ENCODE data around the gene DNM2. TPM values are rescaled to one million over a fixed set of nuclear protein-coding genes. Genes with fewer than 3 reads are reported as not detected.
A peak's percentile ranks its signal among the peaks of the same experiment; 100 is the strongest.

The DNM2 gene
- total and polyA plus RNA-seq, 2 of the 13 experiments (the other 11 are each of a cell fraction or from before 2014, with no cell fraction given): 41.7 to 59.8 TPM

DNA sequence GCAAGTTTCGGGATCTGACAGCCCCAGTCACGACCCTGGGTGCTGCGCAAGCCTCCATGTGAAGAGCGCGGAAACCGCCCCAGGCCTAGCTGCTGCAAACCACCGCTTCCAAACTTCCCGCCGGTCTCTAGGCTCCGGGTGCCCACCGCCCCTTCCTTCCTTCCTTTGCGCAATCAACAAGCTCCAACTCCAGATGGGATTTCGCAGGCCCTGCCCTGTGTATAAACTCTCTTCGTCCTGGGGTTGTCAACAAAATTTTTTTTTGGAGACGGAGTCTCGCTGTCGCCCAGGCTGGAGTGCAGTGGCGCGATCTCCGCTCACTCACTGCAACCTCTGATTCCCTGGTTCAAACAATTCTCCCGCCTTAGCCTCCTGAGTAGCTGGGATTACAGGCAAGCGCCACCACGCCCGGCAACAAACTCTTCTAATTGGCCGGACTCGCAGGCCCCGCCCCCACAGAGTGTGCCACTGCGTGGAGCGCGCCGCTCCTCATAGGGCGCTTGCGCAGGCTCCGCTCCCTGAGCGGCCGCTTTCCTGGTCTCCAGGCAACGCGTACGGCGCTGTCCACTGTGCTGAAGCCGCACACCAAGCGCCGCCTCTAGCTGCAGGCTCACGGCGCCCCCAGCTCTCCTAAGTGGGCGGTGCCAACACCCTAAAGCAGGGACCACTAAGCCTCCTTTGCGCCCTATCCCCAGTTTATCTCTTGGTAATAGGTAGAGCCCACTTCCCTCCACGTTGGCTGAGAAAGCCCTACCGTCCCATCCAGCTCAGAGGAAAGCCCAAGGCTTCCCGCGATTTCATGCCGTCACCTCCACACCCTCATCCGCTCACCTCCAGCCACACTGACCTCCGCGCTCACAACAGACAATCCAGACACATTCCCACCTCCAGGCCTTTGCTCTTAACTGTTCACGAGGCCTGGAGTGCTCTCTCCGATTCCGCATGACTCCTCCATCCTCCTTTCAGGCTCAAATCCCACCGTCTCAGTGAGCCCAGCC, 22.2 kb upstream of the DNM2 start (continued):
- TF ChIP-seq, protein P1, sequence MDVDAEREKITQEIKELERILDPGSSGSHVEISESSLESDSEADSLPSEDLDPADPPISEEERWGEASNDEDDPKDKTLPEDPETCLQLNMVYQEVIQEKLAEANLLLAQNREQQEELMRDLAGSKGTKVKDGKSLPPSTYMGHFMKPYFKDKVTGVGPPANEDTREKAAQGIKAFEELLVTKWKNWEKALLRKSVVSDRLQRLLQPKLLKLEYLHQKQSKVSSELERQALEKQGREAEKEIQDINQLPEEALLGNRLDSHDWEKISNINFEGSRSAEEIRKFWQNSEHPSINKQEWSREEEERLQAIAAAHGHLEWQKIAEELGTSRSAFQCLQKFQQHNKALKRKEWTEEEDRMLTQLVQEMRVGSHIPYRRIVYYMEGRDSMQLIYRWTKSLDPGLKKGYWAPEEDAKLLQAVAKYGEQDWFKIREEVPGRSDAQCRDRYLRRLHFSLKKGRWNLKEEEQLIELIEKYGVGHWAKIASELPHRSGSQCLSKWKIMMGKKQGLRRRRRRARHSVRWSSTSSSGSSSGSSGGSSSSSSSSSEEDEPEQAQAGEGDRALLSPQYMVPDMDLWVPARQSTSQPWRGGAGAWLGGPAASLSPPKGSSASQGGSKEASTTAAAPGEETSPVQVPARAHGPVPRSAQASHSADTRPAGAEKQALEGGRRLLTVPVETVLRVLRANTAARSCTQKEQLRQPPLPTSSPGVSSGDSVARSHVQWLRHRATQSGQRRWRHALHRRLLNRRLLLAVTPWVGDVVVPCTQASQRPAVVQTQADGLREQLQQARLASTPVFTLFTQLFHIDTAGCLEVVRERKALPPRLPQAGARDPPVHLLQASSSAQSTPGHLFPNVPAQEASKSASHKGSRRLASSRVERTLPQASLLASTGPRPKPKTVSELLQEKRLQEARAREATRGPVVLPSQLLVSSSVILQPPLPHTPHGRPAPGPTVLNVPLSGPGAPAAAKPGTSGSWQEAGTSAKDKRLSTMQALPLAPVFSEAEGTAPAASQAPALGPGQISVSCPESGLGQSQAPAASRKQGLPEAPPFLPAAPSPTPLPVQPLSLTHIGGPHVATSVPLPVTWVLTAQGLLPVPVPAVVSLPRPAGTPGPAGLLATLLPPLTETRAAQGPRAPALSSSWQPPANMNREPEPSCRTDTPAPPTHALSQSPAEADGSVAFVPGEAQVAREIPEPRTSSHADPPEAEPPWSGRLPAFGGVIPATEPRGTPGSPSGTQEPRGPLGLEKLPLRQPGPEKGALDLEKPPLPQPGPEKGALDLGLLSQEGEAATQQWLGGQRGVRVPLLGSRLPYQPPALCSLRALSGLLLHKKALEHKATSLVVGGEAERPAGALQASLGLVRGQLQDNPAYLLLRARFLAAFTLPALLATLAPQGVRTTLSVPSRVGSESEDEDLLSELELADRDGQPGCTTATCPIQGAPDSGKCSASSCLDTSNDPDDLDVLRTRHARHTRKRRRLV (CRISPR knock-in tag; IDR thresholded peaks at IDR 0.05): 0 out of 2 replicates have a peak, but pooled peaks have one; percentile 38
- TF ChIP-seq SETDB1 (CRISPR knock-in tag; IDR thresholded peaks at IDR 0.05; ENCODE audit: borderline replicate concordance) (no peak), TAF1 (CRISPR knock-in tag; IDR thresholded peaks at IDR 0.05) (no peak), HIVEP1 (CRISPR knock-in tag; IDR thresholded peaks at IDR 0.05) (peak; percentile 84; the same call in 1 of the 2 replicates), ZFP1 (CRISPR knock-in tag; IDR thresholded peaks at IDR 0.05) (peak; percentile 82; the same call in 1 of the 2 replicates), ZMYM2 (CRISPR knock-in tag; IDR thresholded peaks at IDR 0.05) (no peak), ARNT (IDR thresholded peaks at IDR 0.05) (no peak), CAMTA2 (CRISPR knock-in tag; IDR thresholded peaks at IDR 0.05; ENCODE audit: borderline replicate concordance) (peak; percentile 95; the same call in 1 of the 2 replicates), ZEB1 (IDR thresholded peaks at IDR 0.05; ENCODE audit: insufficient replicate concordance, low read depth) (no peak), NFYB (CRISPR knock-in tag; IDR thresholded peaks at IDR 0.05) (peak; percentile 72), ZSCAN25 (CRISPR knock-in tag; IDR thresholded peaks at IDR 0.05) (0 out of 2 replicates have a peak, but pooled peaks have one; percentile 23), ZNF572 (CRISPR knock-in tag; IDR thresholded peaks at IDR 0.05) (peak; percentile 57; the same call in 1 of the 2 replicates), ZNF570 (CRISPR knock-in tag; IDR thresholded peaks at IDR 0.05; ENCODE audit: borderline replicate concordance) (0 out of 2 replicates have a peak, but pooled peaks have one; percentile 33), TCF7 (IDR thresholded peaks at IDR 0.05; ENCODE audit: low read depth) (no peak), PAF1 (CRISPR knock-in tag; IDR thresholded peaks at IDR 0.05) (peak; percentile 69; the same call in 1 of the 2 replicates), ZNF138 (CRISPR knock-in tag; IDR thresholded peaks at IDR 0.05; ENCODE audit: low read depth) (peak; percentile 95)
- TF ChIP-seq, protein P2, sequence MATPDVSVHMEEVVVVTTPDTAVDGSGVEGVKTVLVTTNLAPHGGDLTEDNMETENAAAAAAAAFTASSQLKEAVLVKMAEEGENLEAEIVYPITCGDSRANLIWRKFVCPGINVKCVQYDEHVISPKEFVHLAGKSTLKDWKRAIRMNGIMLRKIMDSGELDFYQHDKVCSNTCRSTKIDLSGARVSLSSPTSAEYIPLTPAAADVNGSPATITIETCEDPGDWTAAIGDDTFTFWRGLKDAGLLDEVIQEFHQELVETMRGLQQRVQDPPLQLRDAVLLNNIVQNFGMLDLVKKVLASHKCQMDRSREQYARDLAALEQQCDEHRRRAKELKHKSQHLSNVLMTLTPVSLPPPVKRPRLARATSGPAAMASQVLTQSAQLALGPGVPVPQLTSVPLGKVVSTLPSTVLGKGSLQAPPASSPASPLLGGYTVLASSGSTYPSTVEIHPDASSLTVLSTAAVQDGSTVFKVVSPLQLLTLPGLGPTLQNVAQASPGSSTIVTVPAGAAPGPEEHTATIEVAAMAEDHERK (CRISPR knock-in tag; IDR thresholded peaks at IDR 0.05; ENCODE audit: low read depth): no peak
- TF ChIP-seq, protein P3, sequence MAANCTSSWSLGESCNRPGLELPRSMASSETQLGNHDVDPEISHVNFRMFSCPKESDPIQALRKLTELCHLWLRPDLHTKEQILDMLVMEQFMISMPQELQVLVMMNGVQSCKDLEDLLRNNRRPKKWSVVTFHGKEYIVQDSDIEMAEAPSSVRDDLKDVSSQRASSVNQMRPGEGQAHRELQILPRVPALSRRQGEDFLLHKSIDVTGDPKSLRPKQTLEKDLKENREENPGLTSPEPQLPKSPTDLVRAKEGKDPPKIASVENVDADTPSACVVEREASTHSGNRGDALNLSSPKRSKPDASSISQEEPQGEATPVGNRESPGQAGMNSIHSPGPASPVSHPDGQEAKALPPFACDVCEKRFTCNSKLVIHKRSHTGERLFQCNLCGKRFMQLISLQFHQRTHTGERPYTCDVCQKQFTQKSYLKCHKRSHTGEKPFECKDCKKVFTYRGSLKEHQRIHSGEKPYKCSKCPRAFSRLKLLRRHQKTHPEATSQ (CRISPR knock-in tag; IDR thresholded peaks at IDR 0.05; ENCODE audit: borderline replicate concordance): peak; percentile 37; the same call in 1 of the 2 replicates
- TF ChIP-seq, protein P4, sequence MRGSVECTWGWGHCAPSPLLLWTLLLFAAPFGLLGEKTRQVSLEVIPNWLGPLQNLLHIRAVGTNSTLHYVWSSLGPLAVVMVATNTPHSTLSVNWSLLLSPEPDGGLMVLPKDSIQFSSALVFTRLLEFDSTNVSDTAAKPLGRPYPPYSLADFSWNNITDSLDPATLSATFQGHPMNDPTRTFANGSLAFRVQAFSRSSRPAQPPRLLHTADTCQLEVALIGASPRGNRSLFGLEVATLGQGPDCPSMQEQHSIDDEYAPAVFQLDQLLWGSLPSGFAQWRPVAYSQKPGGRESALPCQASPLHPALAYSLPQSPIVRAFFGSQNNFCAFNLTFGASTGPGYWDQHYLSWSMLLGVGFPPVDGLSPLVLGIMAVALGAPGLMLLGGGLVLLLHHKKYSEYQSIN (CRISPR knock-in tag; IDR thresholded peaks at IDR 0.05; ENCODE audit: borderline replicate concordance): 0 out of 2 replicates have a peak, but pooled peaks have one; percentile 67

Data from HepG2 (cell line).